IgD-negative memory B cell (primary cell): ENCODE results near the gene SLC25A34. TPM values are rescaled to one million over a fixed set of nuclear protein-coding genes. Genes with fewer than 3 reads are reported as not detected.

Source experiments
- H3K27ac Mint-ChIP-seq, 3 donors: one replicate each; pipeline ENCODE4 v1.8.0; 2020 to 2022; ENCODE audit warnings: mild to moderate bottlenecking in 3 of 3, mixed read lengths in 3 of 3, moderate library complexity in 1 of 3
- H3K27me3 Mint-ChIP-seq: one replicate; pipeline ENCODE4 v1.8.0; 2021; ENCODE audit warnings: mixed read lengths
- H3K36me3 Mint-ChIP-seq: one replicate; pipeline ENCODE4 v1.8.0; 2020; ENCODE audit warnings: mild to moderate bottlenecking, mixed read lengths
- H3K4me1 Mint-ChIP-seq, 3 donors: one replicate each; pipeline ENCODE4 v1.8.0; 2020 to 2022; ENCODE audit warnings: mixed read lengths in 3 of 3, mild to moderate bottlenecking in 1 of 3
- H3K4me3 Mint-ChIP-seq, 4 donors: one replicate each; pipeline ENCODE4 v1.8.0; 2020 to 2022; ENCODE audit warnings: mild to moderate bottlenecking in 4 of 4, mixed read lengths in 4 of 4, moderate library complexity in 3 of 4
- H3K9me3 Mint-ChIP-seq, 3 donors: one replicate each; pipeline ENCODE4 v1.8.0; 2020 to 2021; ENCODE audit warnings: mixed read lengths in 3 of 3, mild to moderate bottlenecking in 1 of 3
- polyA plus RNA-seq: library from polyadenylated mRNA; unstranded; fragments of 300-500 nt; fragmentation: Illumina TruSeq; gene quantifications from one replicate; pipeline ENCODE4 v1.2.3, GENCODE V29; 2021

Gene SLC25A34
- polyA plus RNA-seq, 1 donor from 2014 or later: not detected

GRCh38 chr1:15722836-15723532 lies 13.1 kb upstream of the SLC25A34 start:
- H3K9me3 Mint-ChIP-seq: no peaks in the 10 kb centered on the region
- no peak overlapping the region for H3K4me3 Mint-ChIP-seq
- H3K27ac Mint-ChIP-seq: no peak overlapping the region
- no peaks in the 10 kb centered on the region for H3K4me1 Mint-ChIP-seq
- H3K36me3 Mint-ChIP-seq: no peaks in the 10 kb centered on the region
- no peaks in the 10 kb centered on the region for H3K27me3 Mint-ChIP-seq

DNA sequence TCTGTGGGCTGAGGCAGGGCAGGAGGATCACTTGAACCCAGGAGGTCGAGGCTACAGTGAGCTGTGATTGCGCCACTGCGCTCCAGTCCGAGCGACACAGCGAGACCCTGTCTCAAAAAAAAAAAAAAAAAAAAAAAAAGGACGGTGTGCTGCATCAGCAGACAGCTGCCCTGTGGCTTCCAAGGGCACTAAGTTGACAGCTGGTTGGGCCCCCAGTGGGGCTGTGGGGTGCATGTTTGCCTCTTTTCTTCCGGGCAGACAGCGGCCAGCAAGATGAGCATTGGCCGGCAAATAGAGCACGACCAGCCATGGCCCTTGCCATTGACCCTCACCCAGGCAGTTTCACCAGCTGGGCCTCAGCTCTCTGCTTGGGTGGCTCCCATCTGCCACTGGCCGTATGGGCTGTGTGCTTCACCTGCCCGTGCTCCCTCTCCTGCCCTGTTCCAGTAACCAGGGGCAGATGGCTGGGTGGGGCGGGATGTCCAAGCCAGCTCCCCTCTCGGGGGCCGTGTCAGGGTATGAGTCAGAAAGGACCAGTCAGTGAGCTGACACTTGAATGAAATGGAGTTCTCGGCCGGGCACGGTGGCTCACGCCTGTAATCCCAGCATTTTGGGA lies 12.3 kb upstream of the SLC25A34 start:
- H3K4me3 Mint-ChIP-seq: no peak overlapping the region
- no peak overlapping the region for H3K27ac Mint-ChIP-seq
- no peaks in the 10 kb centered on the region for H3K4me1 Mint-ChIP-seq
- H3K27me3 Mint-ChIP-seq: no peaks in the 10 kb centered on the region
- H3K9me3 Mint-ChIP-seq: no peaks in the 10 kb centered on the region
- no peaks in the 10 kb centered on the region for H3K36me3 Mint-ChIP-seq

GRCh38 chr1:15724949-15725880 lies 10.8 kb upstream of the SLC25A34 start:
- H3K4me1 Mint-ChIP-seq: no peaks in the 10 kb centered on the region
- no peaks in the 10 kb centered on the region for H3K36me3 Mint-ChIP-seq

GRCh38 chr1:15726508-15726907 lies 9.6 kb upstream of the SLC25A34 start:
- Mint-ChIP-seq H3K4me1 (no peaks in the 10 kb centered on the region), H3K4me3 (no peak overlapping the region), H3K27me3 (no peaks in the 10 kb centered on the region), H3K9me3 (no peaks in the 10 kb centered on the region), H3K27ac (no peak overlapping the region), H3K36me3 (no peaks in the 10 kb centered on the region)

More at GRCh38 chr1:15724949-15725880, 10.8 kb upstream of the SLC25A34 start:
- H3K4me3 Mint-ChIP-seq: no peak overlapping the region
- no peak overlapping the region for H3K27ac Mint-ChIP-seq
- no peaks in the 10 kb centered on the region for H3K27me3 Mint-ChIP-seq
- H3K9me3 Mint-ChIP-seq: no peaks in the 10 kb centered on the region

DNA sequence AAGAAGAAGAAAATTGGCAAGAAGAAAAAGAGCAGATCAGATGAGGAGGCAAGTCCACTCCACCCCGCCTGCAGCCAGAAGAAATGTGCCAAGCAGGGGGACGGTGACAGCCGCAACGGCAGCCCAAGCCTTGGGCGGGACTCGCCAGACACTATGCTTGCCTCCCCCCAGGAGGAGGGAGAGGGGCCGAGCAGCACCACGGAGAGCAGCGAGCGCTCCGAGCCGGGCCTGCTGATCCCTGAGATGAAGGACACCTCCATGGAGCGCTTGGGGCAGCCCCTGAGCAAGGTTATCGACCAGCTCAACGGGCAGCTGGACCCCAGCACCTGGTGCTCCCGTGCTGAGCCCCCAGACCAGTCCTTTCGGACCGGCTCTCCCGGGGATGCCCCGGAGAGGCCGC lies 9.0 kb upstream of the SLC25A34 start:
- Mint-ChIP-seq H3K36me3 (no peaks in the 10 kb centered on the region), H3K27ac (no peak overlapping the region), H3K27me3 (no peaks in the 10 kb centered on the region), H3K4me1 (no peaks in the 10 kb centered on the region), H3K4me3 (no peak overlapping the region), H3K9me3 (no peaks in the 10 kb centered on the region)

GRCh38 chr1:15727424-15727823 lies 8.6 kb upstream of the SLC25A34 start:
- no peaks in the 10 kb centered on the region for H3K27me3 Mint-ChIP-seq
- H3K27ac Mint-ChIP-seq: no peak overlapping the region
- H3K4me3 Mint-ChIP-seq: peak overlapping the region in 1 of 4 donors; percentile 28
- no peaks in the 10 kb centered on the region for H3K36me3 Mint-ChIP-seq
- no peaks in the 10 kb centered on the region for H3K9me3 Mint-ChIP-seq
- H3K4me1 Mint-ChIP-seq: no peaks in the 10 kb centered on the region

DNA sequence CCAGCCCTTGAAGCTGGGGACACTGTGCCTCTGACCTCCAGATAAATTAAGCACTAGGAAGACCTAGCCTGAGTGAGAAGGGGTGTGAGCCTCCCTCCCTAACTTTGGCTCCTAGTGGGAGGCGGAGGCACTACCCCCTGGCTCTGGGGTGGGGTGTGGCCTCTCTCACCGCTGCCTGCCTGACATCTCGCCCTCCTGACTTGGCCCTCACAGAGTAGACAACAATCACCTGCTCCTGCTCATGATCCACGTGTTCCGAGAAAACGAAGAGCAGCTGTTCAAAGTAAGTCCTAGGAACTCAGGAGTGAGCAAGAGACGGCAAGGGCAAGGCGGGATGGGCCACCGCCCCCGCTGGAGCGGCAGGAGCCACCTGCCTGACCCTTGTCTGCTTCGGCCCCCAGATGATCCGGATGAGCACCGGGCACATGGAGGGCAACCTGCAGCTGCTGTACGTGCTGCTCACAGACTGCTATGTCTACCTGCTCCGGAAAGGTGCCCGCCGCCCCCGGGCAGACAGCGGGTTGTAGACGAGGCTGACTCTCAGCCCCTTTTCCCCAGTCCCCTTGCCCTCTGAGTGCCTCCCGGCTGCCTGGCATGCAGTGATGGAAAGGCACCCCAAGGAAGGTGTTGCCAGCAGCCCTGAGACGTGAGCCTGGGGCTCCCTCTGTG lies 8.1 kb upstream of the SLC25A34 start:
- H3K4me1 Mint-ChIP-seq: no peaks in the 10 kb centered on the region
- H3K27me3 Mint-ChIP-seq: no peaks in the 10 kb centered on the region
- H3K27ac Mint-ChIP-seq: no peak overlapping the region
- no peaks in the 10 kb centered on the region for H3K9me3 Mint-ChIP-seq
- peak overlapping the region in 1 of 4 donors; percentile 12 for H3K4me3 Mint-ChIP-seq
- no peaks in the 10 kb centered on the region for H3K36me3 Mint-ChIP-seq

- no peaks in the 10 kb centered on the region for H3K27me3 Mint-ChIP-seq
- H3K9me3 Mint-ChIP-seq: no peaks in the 10 kb centered on the region
- H3K27ac Mint-ChIP-seq: peak overlapping the region in 1 of 3 donors; percentile 76
- no peaks in the 10 kb centered on the region for H3K36me3 Mint-ChIP-seq
- H3K4me1 Mint-ChIP-seq: no peaks in the 10 kb centered on the region
- H3K4me3 Mint-ChIP-seq: no peak overlapping the region
These were observed 7.0 kb upstream of the SLC25A34 start for GRCh38 chr1:15728937-15729657.

- Mint-ChIP-seq H3K27me3 (no peaks in the 10 kb centered on the region), H3K4me1 (no peaks in the 10 kb centered on the region), H3K27ac (no peak overlapping the region), H3K36me3 (no peaks in the 10 kb centered on the region), H3K4me3 (no peak overlapping the region), H3K9me3 (no peaks in the 10 kb centered on the region)
These were observed 5.6 kb upstream of the SLC25A34 start for GRCh38 chr1:15730423-15730822.

DNA sequence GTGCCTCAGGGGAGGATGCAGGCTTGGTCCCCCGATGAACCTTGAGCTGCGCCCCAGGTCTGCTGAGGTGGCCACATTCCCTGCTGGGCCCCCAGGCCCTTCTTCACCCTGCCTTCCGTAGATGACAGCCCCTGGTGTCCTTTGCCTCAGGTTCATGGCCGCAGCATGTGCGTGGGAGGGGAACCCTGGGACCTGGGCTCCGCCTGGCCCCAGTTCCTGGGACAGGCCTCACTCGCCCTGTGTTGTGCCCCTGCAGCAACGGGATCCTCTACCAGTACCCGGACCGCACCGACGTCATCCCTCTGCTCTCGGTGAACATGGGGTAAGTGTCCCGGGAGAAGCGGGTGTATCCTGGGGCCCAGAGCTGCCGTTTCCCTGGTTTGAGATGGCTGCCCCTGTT lies 5.1 kb upstream of the SLC25A34 start:
- Mint-ChIP-seq H3K9me3 (no peaks in the 10 kb centered on the region), H3K27me3 (no peaks in the 10 kb centered on the region), H3K4me3 (no peak overlapping the region), H3K36me3 (no peaks in the 10 kb centered on the region), H3K27ac (no peak overlapping the region), H3K4me1 (no peaks in the 10 kb centered on the region)

GRCh38 chr1:15731735-15732685 lies 4.0 kb upstream of the SLC25A34 start:
- Mint-ChIP-seq H3K36me3 (no peaks in the 10 kb centered on the region), H3K9me3 (no peaks in the 10 kb centered on the region), H3K27me3 (no peaks in the 10 kb centered on the region), H3K4me1 (no peaks in the 10 kb centered on the region), H3K27ac (peak overlapping the region in 1 of 3 donors; percentile 23), H3K4me3 (no peak overlapping the region)

- Mint-ChIP-seq H3K27me3 (no peaks in the 10 kb centered on the region), H3K9me3 (no peaks in the 10 kb centered on the region), H3K4me1 (no peaks in the 10 kb centered on the region), H3K4me3 (no peak overlapping the region), H3K36me3 (no peaks in the 10 kb centered on the region), H3K27ac (peak overlapping the region in 1 of 3 donors; percentile 23)
These were observed 3.4 kb upstream of the SLC25A34 start for GRCh38 chr1:15732686-15733081.

DNA sequence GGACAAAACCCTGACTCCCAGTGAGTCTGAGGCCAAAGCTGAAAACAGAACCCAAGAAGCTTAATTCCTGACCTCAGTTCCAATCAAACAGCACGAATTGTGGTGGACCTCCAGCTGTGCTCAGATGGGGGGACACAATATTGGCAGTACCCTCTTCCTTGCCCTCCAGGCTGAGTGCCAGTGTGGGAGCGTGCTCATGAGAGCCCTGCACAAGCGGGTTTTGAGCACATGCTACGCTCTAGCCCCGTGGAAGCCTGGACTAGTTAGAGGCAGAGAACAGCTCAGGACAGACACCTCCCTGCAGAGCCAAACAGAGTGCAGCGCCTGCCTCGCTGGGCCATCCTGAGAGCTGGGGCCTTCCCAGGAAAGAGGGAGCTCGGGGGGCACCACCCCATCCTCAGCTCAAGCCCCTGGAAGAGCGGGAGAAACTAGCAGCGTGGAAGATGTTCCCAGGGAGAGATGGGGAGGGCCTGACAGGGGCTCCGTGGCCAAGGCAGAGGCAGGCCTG lies 2.8 kb upstream of the SLC25A34 start:
- H3K27ac Mint-ChIP-seq: no peak overlapping the region
- H3K9me3 Mint-ChIP-seq: no peaks in the 10 kb centered on the region
- H3K4me3 Mint-ChIP-seq: peak overlapping the region in 1 of 4 donors; percentile 28
- H3K4me1 Mint-ChIP-seq: no peaks in the 10 kb centered on the region
- H3K27me3 Mint-ChIP-seq: no peaks in the 10 kb centered on the region
- no peaks in the 10 kb centered on the region for H3K36me3 Mint-ChIP-seq
